GM21381 (cell line): ENCODE data around the gene NDOR1.
"Not testable (repeated sequence)": the region's sequence is repeated elsewhere in the genome, so short reads cannot be mapped to it uniquely, and the experiment has no call there.

ENCODE experiments used
- ATAC-seq: cut with Tn5 transposase; IDR thresholded peaks from one replicate; pipeline ENCODE4 v1.9.1; 2021; ENCODE audit warnings: mild to moderate bottlenecking, moderate library complexity; ENCODE audit not compliant: unreplicated experiment

The NDOR1 gene

DNA sequence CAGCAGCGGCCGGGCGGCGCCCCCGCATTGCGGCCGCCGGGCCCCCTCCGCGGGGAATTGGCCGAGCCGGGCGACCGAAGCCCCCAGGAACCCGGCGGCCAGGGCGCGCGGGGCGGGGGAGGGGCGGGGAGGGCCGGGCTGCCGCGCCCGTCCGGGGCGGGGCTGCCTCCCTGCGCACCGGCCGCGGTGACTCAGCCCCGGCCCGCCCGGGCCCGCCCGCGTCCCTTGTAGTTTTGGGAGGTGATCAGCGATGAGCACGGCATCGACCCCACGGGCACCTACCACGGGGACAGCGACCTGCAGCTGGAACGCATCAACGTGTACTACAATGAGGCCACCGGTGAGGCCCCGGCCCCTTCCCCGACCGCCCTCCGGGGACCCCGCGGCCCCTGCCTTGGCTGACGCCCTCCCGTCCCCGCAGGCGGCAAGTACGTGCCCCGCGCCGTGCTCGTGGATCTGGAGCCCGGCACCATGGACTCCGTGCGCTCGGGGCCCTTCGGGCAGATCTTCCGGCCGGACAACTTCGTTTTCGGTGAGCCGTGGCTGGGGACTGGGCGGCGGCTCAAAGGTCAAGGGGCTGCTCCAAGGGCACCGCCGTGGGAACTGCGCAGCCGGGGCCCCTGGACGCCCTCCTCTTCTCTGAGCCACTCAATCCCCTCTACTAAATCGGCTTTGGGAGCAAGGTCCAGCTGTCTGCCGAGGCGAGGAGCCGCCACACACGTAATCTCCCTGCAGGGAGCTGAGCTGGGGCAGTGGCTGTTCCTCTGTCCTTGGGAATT is 36.2 kb downstream of the NDOR1 start:
- peak; percentile 5 for ATAC-seq

DNA sequence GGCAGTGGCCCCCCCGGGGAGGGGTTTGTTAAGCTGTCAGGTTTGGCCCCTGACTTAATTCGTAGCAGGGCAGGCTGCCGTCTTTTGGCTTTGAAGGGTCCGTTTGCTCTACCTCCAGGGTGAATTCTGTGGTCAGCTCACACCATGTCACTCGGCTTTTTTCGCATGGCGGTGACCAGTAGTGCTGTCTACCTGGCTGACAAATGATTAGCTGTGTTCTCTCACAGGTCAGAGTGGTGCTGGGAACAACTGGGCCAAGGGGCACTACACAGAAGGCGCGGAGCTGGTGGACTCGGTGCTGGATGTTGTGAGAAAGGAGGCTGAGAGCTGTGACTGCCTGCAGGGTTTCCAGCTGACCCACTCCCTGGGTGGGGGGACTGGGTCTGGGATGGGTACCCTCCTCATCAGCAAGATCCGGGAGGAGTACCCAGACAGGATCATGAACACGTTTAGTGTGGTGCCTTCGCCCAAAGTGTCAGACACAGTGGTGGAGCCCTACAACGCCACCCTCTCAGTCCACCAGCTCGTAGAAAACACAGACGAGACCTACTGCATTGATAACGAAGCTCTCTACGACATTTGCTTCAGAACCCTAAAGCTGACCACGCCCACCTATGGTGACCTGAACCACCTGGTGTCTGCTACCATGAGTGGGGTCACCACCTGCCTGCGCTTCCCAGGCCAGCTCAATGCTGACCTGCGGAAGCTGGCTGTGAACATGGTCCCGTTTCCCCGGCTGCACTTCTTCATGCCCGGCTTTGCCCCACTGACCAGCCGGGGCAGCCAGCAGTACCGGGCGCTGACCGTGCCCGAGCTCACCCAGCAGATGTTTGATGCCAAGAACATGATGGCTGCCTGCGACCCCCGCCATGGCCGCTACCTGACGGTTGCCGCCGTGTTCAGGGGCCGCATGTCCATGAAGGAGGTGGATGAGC is 37.0 kb downstream of the NDOR1 start:
- no peak for ATAC-seq

DNA sequence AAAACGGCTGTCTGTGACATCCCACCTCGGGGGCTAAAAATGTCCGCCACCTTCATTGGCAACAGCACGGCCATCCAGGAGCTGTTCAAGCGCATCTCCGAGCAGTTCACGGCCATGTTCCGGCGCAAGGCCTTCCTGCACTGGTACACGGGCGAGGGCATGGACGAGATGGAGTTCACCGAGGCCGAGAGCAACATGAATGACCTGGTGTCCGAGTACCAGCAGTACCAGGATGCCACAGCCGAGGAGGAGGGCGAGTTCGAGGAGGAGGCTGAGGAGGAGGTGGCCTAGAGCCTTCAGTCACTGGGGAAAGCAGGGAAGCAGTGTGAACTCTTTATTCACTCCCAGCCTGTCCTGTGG is 37.7 kb downstream of the NDOR1 start:
- ATAC-seq, result not testable (repeated sequence)

DNA sequence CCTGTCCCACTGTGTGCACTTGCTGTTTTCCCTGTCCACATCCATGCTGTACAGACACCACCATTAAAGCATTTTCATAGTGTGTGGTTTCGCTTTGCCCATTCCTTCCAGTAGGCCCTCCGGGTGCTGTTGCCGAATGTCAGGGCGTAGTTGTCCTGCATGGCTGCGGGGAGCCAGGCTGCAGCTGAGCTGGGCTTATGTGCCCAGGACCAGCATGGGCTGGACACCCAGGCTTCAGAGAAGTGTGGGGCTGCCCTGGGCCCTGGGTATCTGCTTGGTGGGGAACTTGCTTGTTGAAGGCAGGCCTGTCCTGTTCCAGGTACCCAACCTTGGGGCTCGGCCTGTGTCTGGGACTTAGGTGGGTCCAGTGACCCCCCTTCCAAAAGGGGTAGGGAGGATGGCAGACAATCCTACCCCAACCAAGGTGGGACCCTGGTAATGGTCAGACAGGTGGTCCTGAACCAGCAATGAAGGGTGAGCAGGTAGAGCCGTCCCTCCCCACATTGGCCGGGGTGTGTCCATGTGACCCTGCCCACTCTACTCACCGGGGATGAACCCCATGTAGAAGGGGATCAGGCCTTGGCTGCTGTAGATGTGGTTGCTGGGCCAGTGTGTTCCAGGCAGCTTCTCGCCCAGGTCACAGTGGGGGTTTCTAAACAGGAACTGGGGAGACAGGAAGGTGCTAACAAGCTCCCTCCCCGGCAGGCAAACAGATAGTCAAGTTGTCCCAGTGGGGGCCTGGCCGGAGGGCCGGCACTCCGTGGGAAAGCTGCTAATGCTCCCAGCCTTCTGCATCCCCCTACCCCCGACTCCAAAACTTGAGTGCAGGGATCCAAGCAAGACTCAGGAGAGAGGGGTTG is 38.4 kb downstream of the NDOR1 start:
- no peak for ATAC-seq

DNA sequence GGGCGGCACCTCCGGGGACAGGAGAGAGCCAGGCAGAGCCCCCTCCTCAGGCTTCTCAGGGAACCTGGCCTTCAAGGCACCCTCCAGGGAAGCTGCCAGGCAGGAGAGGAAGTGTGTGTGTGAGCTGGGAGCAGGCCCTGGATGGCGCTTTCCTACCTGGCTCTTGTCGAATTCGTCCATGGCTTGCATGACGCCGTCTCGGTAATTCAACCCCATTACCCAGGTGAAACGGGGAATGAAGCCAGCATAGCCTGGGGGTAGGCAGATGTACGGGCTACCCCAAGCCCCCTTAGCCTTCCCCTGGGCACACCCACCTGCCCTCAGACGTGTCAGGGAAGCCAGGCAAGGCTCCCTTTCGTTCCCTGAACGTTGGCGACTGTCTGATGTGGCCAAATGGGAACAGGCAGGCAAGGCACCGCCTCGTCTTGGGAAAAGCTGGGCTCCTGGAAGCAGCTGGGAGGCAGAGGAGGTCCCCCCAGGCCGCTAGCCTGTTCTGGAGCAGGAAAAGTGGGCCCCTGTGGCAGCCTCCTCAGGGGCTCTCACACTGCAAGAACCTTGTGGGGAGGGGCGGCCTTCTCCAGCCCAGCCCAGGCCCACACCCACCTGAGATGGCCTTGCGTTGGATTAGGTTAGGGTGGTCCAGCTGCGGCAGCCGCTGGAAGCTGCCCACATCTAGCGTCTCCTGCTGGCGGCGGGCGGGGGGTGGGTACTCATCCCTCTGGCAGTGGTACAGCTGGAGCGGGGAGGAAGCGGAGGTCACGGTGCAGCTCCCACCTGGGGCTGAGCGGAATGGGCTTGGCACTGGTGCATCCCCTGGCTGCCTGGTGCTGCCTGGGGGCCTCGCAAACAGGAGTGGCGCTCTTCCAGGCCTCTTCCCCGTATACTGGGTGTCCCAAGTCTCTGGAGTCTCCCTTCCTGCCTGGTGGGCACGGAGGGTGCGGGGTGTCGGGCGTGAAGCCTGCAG is 39.3 kb downstream of the NDOR1 start:
- no peak for ATAC-seq

DNA sequence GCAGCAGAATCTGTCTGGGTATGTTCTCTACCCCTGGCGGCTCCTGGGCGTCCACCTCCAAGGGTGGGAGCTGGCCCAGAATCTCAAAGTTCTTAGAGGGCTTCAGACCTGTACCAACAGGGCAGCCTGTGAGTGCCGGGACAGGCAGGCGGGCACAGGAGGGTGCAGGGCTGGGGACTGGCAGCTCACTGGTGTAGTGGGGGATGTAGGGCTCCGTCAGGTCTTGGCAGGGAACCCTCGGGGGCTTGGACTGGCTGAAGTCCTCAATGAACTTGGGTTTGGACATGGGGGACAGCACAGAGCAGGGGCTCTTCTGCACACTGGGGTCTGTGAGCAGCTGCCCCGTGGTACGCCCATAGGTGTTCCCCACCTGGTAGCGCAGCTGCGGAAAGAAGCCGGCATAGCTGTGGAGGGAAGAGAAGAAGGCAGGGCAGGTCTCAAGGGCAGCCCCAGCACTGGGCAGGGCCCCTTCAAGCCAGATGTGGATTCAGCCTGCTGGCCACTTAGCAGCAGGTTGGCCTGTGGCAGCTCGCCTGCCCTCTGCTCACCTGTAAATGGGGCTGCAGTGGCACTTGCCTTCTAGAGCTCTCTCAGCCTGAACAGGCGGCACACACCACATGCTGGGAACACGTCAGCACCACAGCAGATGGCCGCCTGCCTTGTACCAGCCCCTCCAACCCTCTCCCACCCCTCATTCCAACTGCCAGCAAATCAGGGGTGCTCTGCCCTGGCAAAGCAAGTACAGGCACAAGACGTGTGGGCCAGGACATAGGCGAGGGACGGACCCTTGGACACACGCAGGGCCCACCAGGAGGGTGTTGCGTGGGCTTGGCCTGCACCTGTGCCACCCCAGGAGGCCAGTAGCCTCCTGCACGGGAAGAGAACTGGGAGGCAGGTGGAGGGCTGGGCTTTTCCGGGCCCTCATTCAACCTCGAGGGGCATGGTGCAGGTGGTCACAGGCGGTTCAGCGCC is 40.2 kb downstream of the NDOR1 start:
- ATAC-seq, result no peak

DNA sequence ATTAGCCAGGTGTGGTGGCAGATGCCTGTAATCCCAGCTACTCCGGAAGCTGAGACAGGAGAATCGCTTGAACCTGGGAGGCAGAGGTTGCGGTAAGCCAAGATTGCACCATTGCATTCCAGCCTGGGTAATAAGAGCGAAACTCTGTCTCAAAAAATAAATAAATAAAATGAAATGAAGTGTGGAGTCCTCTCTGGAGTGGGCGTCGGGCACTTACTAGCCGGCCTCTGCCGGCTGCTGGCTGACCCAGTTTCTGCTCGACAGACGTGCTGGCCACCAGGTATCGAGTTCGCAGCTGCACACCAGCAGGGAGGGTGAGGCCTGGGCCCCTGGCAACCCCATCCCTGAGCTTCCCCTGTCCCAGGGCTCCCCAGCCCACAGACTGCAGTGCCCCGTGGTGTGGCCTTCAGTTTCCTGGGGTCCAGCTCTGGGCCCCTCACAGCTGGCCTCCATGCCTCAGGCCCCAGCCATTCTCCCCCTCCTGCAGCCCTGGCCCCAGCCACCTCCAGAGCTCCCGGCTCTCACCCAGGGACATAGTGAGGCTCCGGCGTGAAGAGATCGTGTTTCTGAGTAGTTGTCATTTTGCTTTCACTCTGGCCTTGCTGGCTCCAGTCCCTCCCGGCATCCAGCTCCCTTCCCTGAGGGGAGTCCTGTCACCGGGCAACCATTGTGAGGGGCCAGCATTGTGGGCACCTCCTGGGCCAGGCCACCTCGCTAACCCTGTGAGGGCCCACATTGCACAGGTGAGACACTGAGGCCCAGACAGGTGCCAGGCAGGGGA is 41.8 kb downstream of the NDOR1 start:
- ATAC-seq, result no peak

DNA sequence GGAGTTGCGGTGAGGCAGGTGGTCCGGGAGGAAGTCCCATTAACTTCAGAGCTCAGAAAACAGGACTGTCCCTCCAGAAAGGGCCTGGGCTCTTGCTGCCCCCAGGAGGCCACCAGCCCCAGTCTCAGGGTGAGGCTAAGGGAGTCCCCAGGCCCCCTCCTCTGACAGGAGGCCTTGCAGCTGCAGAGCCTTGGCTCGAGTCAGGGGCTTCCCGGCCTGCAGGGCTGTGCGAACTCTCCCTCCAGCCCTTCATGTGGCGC is 42.3 kb downstream of the NDOR1 start:
- no peak for ATAC-seq

DNA sequence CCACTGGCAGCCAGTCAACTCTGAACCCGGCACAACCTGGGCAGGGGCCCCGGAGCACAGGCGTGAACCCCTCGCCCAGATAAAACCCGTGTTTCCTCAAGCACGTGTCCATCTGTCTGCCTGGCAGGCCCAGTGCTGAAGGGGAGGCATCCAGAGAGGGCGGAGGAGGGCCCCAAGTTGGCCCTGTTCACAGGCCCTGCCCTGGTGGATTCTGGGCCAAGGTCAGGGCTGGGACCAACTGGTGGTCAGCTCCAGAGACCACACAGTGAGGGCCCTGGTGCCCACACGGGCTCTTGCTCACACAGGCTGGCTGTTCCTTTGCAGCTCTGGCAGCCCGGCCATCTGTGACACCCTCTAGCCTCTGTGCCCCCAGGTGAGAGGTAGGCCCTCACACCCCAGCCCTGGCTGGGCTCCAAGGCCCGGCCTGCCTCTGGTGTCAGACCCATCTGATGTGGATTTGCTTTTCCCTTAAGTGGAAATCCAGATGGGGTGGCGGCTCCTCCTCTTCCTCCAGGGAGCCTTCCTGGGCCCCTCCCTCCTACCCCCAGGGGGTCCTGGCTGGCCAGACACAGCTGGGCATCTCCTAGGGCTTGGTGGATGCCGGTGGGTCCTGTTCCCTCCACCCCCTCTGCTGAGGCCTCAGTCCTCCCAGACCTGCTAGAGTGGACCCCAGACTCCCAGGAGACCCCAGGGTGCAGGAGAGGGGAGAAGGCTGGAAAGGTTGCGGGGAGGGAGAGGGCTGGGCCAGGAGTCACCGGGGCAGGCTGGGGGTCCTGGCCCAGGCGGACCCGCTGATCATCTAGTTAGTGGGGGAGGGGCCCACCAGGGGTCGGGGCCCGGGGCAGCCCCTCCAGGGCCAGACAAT is 45.1 kb downstream of the NDOR1 start:
- no peak for ATAC-seq

DNA sequence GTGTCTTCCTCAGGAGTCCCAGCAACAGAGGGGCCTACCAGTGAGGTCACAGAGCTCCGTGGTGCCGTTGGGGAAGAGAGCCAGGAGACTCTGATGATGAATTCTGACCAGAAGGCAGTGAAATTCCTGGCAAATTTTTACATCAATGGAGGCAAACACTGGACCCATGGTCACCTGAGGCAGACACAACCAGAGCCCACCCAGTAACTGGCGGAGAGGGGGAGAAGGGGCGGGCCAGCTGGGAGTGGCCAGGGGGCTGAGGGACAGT is 45.6 kb downstream of the NDOR1 start, which contains the start of gene STPG3:
Gene STPG3, plus strand, starts transcription at position 93 of the 268 bp plus-strand sequence. Its CDS starts 1 bp downstream, at position 94.
- ATAC-seq, result no peak

DNA sequence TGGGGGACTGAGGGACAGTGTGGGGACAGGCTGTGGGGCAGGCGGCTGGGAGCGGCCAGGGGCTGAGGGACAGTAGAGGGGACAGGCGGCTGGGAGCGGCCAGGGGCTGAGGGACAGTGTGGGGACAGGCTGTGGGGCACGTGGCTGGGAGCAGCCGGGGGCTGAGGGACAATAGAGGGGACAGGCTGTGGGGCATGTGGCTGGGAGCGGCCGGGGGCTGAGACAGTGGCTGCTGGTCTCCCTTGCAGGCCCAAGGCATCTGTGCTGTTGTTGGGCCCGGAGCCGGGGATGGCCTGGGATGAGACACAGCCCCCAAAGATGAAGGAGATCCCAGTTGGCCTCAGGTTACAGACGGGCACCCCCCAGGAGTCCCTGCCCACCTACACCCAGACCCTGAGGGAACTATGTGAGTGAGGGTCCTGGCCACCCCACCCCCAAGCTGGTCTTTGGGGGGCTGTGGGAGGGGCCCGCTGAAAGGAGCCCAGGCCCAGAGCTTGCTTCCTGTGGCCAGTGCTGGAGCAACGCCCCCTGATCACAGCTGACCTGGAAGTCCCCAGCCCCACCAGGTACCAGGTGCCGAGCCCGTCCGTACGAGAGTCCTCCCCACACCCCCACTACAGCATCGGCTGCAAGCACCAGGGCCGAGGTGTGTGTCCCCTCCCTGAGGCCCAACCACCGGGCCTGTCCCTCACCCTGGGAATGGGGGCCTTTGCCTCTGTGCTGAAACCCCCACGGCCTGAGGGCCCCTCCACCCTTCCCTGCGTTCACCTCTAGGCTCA is 46.2 kb downstream of the NDOR1 start:
- no peak for ATAC-seq

DNA sequence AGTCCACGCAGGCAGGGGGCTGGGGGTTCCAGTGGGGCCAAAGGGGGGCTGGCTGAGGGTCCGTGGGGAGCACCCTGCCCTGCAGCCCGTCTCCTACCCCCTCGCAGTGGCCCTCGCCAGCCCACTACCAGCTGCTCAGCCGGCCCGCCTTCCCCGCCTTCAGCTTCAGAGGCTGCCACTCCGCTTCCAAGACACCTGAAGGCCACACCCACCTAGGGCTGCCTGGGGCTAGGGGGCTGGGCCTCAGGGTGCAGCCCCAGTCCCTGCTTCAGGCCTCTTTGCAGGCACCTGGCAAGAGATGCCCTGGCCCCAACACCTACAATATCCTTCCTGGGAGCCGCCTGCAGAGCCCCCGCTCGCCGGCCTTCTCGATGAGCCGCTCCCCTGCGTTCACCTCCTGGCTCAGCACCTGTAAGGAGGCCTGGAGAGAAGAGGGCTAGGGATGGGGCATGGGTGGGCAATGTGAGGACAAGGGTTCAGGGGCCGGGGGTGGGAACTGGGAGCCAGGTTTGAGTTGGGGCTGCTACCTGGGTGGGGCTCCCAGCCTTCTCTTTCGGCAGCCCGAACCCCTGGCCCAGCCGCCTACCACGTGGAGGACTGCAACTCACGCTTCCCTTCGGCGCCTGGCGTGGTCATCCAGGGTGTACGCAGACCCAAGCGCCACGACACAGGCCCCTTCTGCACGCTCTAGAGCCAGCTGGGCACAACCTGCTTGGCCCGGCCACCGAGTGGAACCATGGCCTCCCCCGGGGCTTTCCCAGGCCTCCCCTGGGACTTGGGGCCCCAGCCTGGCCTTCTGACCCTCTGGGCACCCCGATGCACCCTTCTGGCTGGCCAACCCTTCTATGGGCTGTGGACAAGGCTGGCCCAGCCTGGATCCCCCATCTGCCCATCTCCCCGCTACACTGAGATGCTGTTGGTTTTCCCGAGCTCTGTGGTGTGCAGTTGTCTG is 47.3 kb downstream of the NDOR1 start:
- no peak for ATAC-seq

DNA sequence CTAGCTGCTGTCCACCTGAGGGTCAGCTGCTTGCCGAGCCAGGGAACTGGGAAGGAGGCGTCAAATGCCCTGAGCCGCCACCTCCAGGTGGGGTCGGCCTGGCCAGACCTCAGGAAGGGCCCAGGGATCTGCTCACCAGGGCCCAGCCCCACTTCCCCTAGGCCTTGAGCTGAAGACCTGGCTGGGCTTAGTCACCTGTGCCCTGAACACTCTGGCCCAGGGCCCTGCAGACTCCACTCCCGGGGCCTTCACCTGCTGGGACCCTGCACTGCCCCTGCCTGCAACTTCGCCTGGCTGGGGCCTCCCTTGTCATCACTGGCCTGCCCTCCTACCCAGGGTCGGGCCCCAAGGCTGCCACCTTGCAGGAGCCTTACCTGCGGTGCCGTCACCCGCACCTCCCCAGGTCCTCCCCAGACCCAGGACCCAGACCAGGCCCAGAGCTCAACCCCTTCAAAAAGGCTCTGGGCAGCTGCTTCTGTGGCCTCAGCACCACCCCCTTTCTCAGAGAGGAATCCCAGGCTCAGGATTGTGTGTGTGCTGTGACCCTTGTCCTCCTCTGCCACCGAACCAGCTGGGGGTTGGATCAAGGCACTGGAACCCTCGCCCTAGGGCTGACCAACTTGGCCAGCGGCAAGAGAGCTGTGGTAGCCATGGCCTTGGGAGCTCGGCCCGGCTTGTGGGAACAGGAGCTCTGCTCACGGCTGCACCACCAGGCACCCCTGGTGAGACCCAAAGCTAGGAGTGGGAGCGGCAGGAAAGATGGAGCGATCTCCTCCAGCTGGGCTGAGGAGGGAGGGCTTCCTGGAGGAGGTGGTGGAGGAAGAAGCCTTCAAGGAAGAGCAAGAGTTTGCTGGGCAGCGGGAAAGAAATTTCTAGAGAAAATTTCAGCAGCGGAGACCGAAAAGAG is 48.5 kb downstream of the NDOR1 start:
- ATAC-seq, result no peak

DNA sequence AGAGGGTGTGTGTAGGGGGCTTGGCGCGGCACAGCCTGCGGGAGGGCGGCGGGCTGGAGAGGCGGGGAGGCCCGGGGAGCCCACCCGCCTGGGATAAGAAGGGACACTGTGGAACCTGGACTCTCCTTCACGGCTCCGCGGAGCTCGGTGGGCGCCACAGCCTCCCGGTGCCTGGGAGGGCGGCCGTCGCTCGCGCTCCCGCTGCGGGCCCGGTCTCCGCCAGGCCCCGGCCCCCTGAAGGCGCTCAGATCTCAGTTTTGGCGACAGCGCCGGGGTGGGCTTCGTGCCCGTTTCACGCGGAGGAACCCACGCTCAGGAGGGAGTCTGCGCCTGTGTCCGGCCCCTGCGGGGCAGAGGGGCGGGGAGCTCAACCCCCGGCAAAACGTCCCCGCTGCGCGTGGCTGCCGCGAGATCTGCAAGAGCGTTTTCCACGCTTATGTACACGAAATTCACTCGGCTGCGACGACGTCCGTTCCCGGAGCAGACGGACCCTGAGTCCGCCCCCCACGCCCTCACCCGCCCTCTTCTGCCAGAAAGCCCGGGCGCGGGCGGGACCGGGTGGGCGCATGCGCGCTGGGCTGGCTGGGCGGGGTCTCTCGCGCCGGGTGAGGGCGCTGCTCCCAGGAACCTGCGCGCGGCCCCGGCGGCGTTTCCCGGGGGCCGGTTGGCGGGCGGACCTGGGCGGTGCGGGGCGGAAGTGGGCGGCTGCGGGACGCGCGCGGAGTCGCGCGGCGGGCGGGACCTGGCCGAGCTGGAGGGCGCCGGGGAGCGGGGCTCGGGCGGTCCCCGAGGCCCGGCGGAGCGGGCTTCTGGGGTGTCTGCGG is 49.3 kb downstream of the NDOR1 start, which contains the start of gene NELFB:
Gene NELFB, plus strand, starts transcription at position 704 of the 824 bp plus-strand sequence.
- peak; percentile 81 for ATAC-seq
